Activated CD8-positive, alpha-beta T cell treated with anti-CD3 and anti-CD28 coated beads for 36 hours (primary cell): ENCODE measurements around the gene ELK4. TPM values are rescaled to one million over a fixed set of nuclear protein-coding genes. Genes with fewer than 3 reads are reported as not detected.
A peak's percentile ranks its signal among the peaks of the same experiment; 100 is the strongest.

Experiments
- ATAC-seq: fragments of 200-7000 bp; cut with Tn5 transposase; one replicate; pipeline ENCODE4 v1.10.0; 2021; ENCODE audit warnings: mild to moderate bottlenecking, moderate library complexity
- CTCF ChIA-PET: fragments of 350-600 bp; sonication (Branson Sonifier 250); formaldehyde crosslinking; loops from one replicate; lab custom pipeline; 2021; ENCODE audit warnings: antibody characterized with exemption; lab: Charles Lee
- POLR2A ChIA-PET: fragments of 350-600 bp; sonication (Branson Sonifier 250); formaldehyde crosslinking; loops from one replicate; lab custom pipeline; 2021; ENCODE audit warnings: antibody characterized with exemption; lab: Charles Lee
- DNase-seq: peaks from one replicate; pipeline ENCODE4 v3.0.0-alpha.2; 2020
- H3K27ac Mint-ChIP-seq: one replicate; pipeline ENCODE4 v1.8.0; 2021; ENCODE audit warnings: mild to moderate bottlenecking, mixed read lengths
- H3K27me3 Mint-ChIP-seq: one replicate; pipeline ENCODE4 v1.8.0; 2021; ENCODE audit warnings: mixed read lengths
- H3K36me3 Mint-ChIP-seq: one replicate; pipeline ENCODE4 v1.8.0; 2021; ENCODE audit warnings: low read depth, mixed read lengths
- H3K4me1 Mint-ChIP-seq: one replicate; pipeline ENCODE4 v1.8.0; 2021; ENCODE audit warnings: low read depth, mixed read lengths
- H3K4me3 Mint-ChIP-seq: one replicate; pipeline ENCODE4 v1.8.0; 2021; ENCODE audit warnings: mild to moderate bottlenecking, moderate library complexity, mixed read lengths
- H3K9me3 Mint-ChIP-seq: one replicate; pipeline ENCODE4 v1.8.0; 2021; ENCODE audit warnings: mixed read lengths
- CTCF ChIP-seq: fragments of 200-600 bp; IDR thresholded peaks from one replicate; pipeline ENCODE4 v1.8.0; 2022; ENCODE audit warnings: antibody characterized with exemption, mild to moderate bottlenecking
- intact Hi-C: fragments of 100-400 bp; cut with micrococcal nuclease; formaldehyde crosslinking; loops from one replicate; pipeline ENCODE4 v1.10.0; 2022
- total RNA-seq, 2 experiments: library from RNA; stranded (reverse); gene quantifications; one replicate each; pipeline ENCODE4 v1.2.3, GENCODE V29; 2021

ELK4 gene
- total RNA-seq, 2 experiments from 2014 or later, result 61.5 to 62.1 TPM

- ATAC-seq, result no peak
- intact Hi-C loops, result no loop called here
- Mint-ChIP-seq H3K27ac (no peak overlapping the region), H3K4me1 (no peaks in the 10 kb centered on the region), H3K36me3 (no peaks in the 10 kb centered on the region), H3K9me3 (no peaks in the 10 kb centered on the region), H3K4me3 (no peak overlapping the region), H3K27me3 (no peaks in the 10 kb centered on the region)
- POLR2A ChIA-PET, result interaction anchor here (1.0 kb wide), 1 partner anchor 49 kb away, joined by 3 read pairs; no protein-coding TSS in a partner anchor
- CTCF ChIA-PET, result interaction anchor here (0.9 to 8.9 kb wide), 11 partner anchors 9 to 316 kb away, joined by 3 to 396 read pairs (median 4); partner anchors contain the start of gene SLC45A3
- DNase-seq, result no peak
- no peak for TF ChIP-seq CTCF
Observed at GRCh38 chr1:205661429-205662134, 29.8 kb upstream of the ELK4 start.

GRCh38 chr1:205660361-205660760 is 28.6 kb upstream of the ELK4 start:
- no peak overlapping the region for H3K4me3 Mint-ChIP-seq
- H3K36me3 Mint-ChIP-seq, result no peaks in the 10 kb centered on the region
- ATAC-seq (no peak), DNase-seq (no peak)
- TF ChIP-seq CTCF, result no peak
- intact Hi-C loops, result no loop called here
- H3K4me1 Mint-ChIP-seq, result no peaks in the 10 kb centered on the region
- POLR2A ChIA-PET, result interaction anchor here (1.0 kb wide), 1 partner anchor 50 kb away, joined by 3 read pairs; no protein-coding TSS in a partner anchor
- no peaks in the 10 kb centered on the region for H3K9me3 Mint-ChIP-seq
- CTCF ChIA-PET, result interaction anchor here (0.9 to 8.9 kb wide), 17 partner anchors 9 to 318 kb away, joined by 3 to 396 read pairs (median 41); partner anchors contain the start of genes ELK4 and SLC45A3
- no peak overlapping the region for H3K27ac Mint-ChIP-seq
- no peaks in the 10 kb centered on the region for H3K27me3 Mint-ChIP-seq

- Mint-ChIP-seq H3K27ac (no peak overlapping the region), H3K27me3 (no peaks in the 10 kb centered on the region), H3K9me3 (no peaks in the 10 kb centered on the region), H3K4me3 (no peak overlapping the region), H3K36me3 (no peaks in the 10 kb centered on the region), H3K4me1 (no peaks in the 10 kb centered on the region)
- ChIA-PET POLR2A (interaction anchor here (0.7 to 1.8 kb wide), 5 partner anchors 11 to 67 kb away, joined by 3 to 16 read pairs (median 3); no protein-coding TSS in a partner anchor), CTCF (interaction anchor here (0.6 to 8.9 kb wide), 72 partner anchors 10 to 447 kb away, joined by 3 to 396 read pairs (median 7); partner anchors contain the start of genes ELK4, PM20D1 and SLC45A3)
- ATAC-seq (peak; percentile 97), DNase-seq (peak; percentile 86)
- peak; percentile 90 for TF ChIP-seq CTCF
- intact Hi-C loops, result loop anchor here (2.0 to 5.0 kb wide), 2 partner anchors 52 to 318 kb away; no protein-coding TSS in a partner anchor
Observed at GRCh38 chr1:205658943-205659581, 27.3 kb upstream of the ELK4 start.

DNA sequence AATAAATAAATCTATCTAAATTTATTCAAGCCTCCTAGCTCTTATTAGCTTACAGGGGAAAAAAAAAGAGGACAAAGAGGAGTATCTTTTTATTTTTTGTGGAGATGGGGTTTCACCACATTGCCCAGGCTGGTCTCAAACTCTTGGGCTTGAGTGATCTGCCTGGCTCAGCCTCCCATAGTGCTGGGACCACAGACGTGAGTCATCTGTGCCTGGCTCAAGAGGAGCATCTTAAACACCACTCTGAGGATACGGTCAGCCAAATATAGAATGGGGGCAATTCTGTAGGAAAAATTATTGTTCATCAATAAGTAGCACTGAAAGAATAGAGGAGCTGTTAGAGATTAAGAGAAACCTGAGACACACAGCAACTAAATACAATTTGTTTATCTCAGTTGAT is 24.4 kb upstream of the ELK4 start:
- H3K27me3 Mint-ChIP-seq, result no peaks in the 10 kb centered on the region
- intact Hi-C loops, result loop anchor here (2.0 to 5.0 kb wide), 2 partner anchors 127 to 321 kb away; no protein-coding TSS in a partner anchor

More for the DNA sequence above, 24.4 kb upstream of the ELK4 start:
- Mint-ChIP-seq H3K9me3 (no peaks in the 10 kb centered on the region), H3K27ac (no peak overlapping the region), H3K36me3 (no peaks in the 10 kb centered on the region), H3K4me3 (no peak overlapping the region), H3K4me1 (no peaks in the 10 kb centered on the region)
- POLR2A ChIA-PET, result interaction anchor here (2.6 kb wide), 1 partner anchor 64 kb away, joined by 16 read pairs; no protein-coding TSS in a partner anchor
- ATAC-seq, result no peak
- TF ChIP-seq CTCF, result no peak
- no peak for DNase-seq
- CTCF ChIA-PET, result interaction anchor here (1.0 to 8.9 kb wide), 17 partner anchors 16 to 322 kb away, joined by 3 to 396 read pairs (median 22); partner anchors contain the start of genes ELK4 and SLC45A3
